Endothelial cell (in vitro differentiated cells): ENCODE measurements around the gene TIMP2. TPM values are rescaled to one million over a fixed set of nuclear protein-coding genes. Genes with fewer than 3 reads are reported as not detected.
A peak's percentile ranks its signal among the peaks of the same experiment; 100 is the strongest.

ENCODE experiments used
- DNase-seq: peaks from one replicate; pipeline ENCODE4 v3.0.0; 2021; ENCODE audit warnings: low spot score
- H3K27ac Mint-ChIP-seq: one replicate; pipeline ENCODE4 v1.8.0; 2021; ENCODE audit warnings: mixed read lengths, inconsistent platforms; ENCODE audit not compliant: unreplicated experiment
- H3K27me3 Mint-ChIP-seq: one replicate; pipeline ENCODE4 v1.8.0; 2021; ENCODE audit warnings: mild to moderate bottlenecking, moderate library complexity, mixed read lengths, inconsistent platforms; ENCODE audit not compliant: unreplicated experiment
- H3K36me3 Mint-ChIP-seq: one replicate; pipeline ENCODE4 v1.8.0; 2021; ENCODE audit warnings: mild to moderate bottlenecking, low read depth, mixed read lengths, inconsistent platforms; ENCODE audit not compliant: unreplicated experiment
- H3K4me1 Mint-ChIP-seq: one replicate; pipeline ENCODE4 v1.8.0; 2021; ENCODE audit warnings: mild to moderate bottlenecking, mixed read lengths, inconsistent platforms; ENCODE audit not compliant: unreplicated experiment
- H3K4me3 Mint-ChIP-seq: one replicate; pipeline ENCODE4 v1.8.0; 2021; ENCODE audit warnings: mild to moderate bottlenecking, mixed read lengths, inconsistent platforms; ENCODE audit not compliant: unreplicated experiment
- H3K9me3 Mint-ChIP-seq: one replicate; pipeline ENCODE4 v1.8.0; 2021; ENCODE audit warnings: mixed read lengths, inconsistent platforms; ENCODE audit not compliant: unreplicated experiment
- CTCF ChIP-seq: fragments of 200-600 bp; sonication (generic); IDR thresholded peaks from one replicate; pipeline ENCODE4 v1.5.0; 2021; ENCODE audit warnings: antibody characterized with exemption; ENCODE audit not compliant: unreplicated experiment
- total RNA-seq: library from RNA; stranded (reverse); fragmentation: NEBNext Ultra II Directional; extraction: Animal tissue kit (Norgen Biotek cat#: 25700); gene quantifications from one replicate; pipeline ENCODE4 v1.2.1, GENCODE V29; 2021; ENCODE audit not compliant: unreplicated experiment

TIMP2 gene
- total RNA-seq, 1 donor from 2014 or later, result 41.5 TPM

GRCh38 chr17:78824240-78824639, 100.9 kb downstream of the TIMP2 start:
- H3K27ac Mint-ChIP-seq, result peak overlapping the region; percentile 44
- no peak for DNase-seq
- H3K9me3 Mint-ChIP-seq, result no peaks in the 10 kb centered on the region
- H3K4me1 Mint-ChIP-seq, result peaks cover 48% of the 10 kb centered on the region
- TF ChIP-seq CTCF, result no peak
- peaks cover 59% of the 10 kb centered on the region for H3K36me3 Mint-ChIP-seq
- H3K27me3 Mint-ChIP-seq, result peaks cover 8% of the 10 kb centered on the region
- no peak overlapping the region for H3K4me3 Mint-ChIP-seq

- DNase-seq, result no peak
- TF ChIP-seq CTCF, result peak; percentile 51
- peak overlapping the region; percentile 23 for H3K4me3 Mint-ChIP-seq
- H3K4me1 Mint-ChIP-seq, result peaks cover 56% of the 10 kb centered on the region
- peak overlapping the region; percentile 67 for H3K27ac Mint-ChIP-seq
- peaks cover 66% of the 10 kb centered on the region for H3K36me3 Mint-ChIP-seq
- H3K27me3 Mint-ChIP-seq, result peaks cover 7% of the 10 kb centered on the region
- H3K9me3 Mint-ChIP-seq, result no peaks in the 10 kb centered on the region
These were observed 101.7 kb downstream of the TIMP2 start for GRCh38 chr17:78823282-78824046.

GRCh38 chr17:78822552-78822951, 102.6 kb downstream of the TIMP2 start:
- no peak for DNase-seq
- H3K27ac Mint-ChIP-seq, result peak overlapping the region; percentile 67
- H3K36me3 Mint-ChIP-seq, result peaks cover 58% of the 10 kb centered on the region

GRCh38 chr17:78821961-78822360, 103.2 kb downstream of the TIMP2 start:
- no peaks in the 10 kb centered on the region for H3K9me3 Mint-ChIP-seq
- peak overlapping the region; percentile 28 for H3K4me3 Mint-ChIP-seq
- no peak for TF ChIP-seq CTCF
- peaks cover 52% of the 10 kb centered on the region for H3K4me1 Mint-ChIP-seq
- H3K27ac Mint-ChIP-seq, result no peak overlapping the region
- peaks cover 55% of the 10 kb centered on the region for H3K36me3 Mint-ChIP-seq
- peaks cover 6% of the 10 kb centered on the region for H3K27me3 Mint-ChIP-seq
- no peak for DNase-seq

More at GRCh38 chr17:78822552-78822951, 102.6 kb downstream of the TIMP2 start:
- H3K27me3 Mint-ChIP-seq, result peaks cover 6% of the 10 kb centered on the region
- TF ChIP-seq CTCF, result no peak
- H3K9me3 Mint-ChIP-seq, result no peaks in the 10 kb centered on the region
- peaks cover 51% of the 10 kb centered on the region for H3K4me1 Mint-ChIP-seq
- H3K4me3 Mint-ChIP-seq, result peak overlapping the region; percentile 77

GRCh38 chr17:78820841-78821240, 104.3 kb downstream of the TIMP2 start:
- Mint-ChIP-seq H3K27me3 (peaks cover 6% of the 10 kb centered on the region), H3K36me3 (peaks cover 56% of the 10 kb centered on the region), H3K4me3 (no peak overlapping the region), H3K4me1 (peaks cover 45% of the 10 kb centered on the region), H3K27ac (peak overlapping the region; percentile 49), H3K9me3 (no peaks in the 10 kb centered on the region)
- no peak for TF ChIP-seq CTCF
- DNase-seq, result no peak
